Prostate gland (tissue), 2 donors: ENCODE measurements around the gene MGLL.

Experiments used
- POLR2A ChIP-seq: fragments of 450-650 bp; IDR thresholded peaks from one replicate; pipeline ENCODE4 v1.6.1; 2016; ENCODE audit warnings: antibody characterized with exemption, mild to moderate bottlenecking
- POLR2AphosphoS5 ChIP-seq: sonication (generic); formaldehyde crosslinking; IDR thresholded peaks from one replicate; pipeline ENCODE4 v1.6.1; 2017; ENCODE audit warnings: antibody characterized with exemption
- TF ChIP-seq, protein P1 (sequence below), 4 experiments: fragments of 200-600 bp in 2 of 4; fragments of 450-650 bp in 2 of 4; sonication (generic) in 2 of 4; IDR thresholded peaks; 1 replicate in 3 of 4; 2 replicates in 1 of 4; pipeline ENCODE4 v1.5.1; 2016 to 2019; ENCODE audit warnings: antibody characterized with exemption in 4 of 4, mild to moderate bottlenecking in 2 of 4, moderate library complexity in 2 of 4

- TF ChIP-seq, protein P1, sequence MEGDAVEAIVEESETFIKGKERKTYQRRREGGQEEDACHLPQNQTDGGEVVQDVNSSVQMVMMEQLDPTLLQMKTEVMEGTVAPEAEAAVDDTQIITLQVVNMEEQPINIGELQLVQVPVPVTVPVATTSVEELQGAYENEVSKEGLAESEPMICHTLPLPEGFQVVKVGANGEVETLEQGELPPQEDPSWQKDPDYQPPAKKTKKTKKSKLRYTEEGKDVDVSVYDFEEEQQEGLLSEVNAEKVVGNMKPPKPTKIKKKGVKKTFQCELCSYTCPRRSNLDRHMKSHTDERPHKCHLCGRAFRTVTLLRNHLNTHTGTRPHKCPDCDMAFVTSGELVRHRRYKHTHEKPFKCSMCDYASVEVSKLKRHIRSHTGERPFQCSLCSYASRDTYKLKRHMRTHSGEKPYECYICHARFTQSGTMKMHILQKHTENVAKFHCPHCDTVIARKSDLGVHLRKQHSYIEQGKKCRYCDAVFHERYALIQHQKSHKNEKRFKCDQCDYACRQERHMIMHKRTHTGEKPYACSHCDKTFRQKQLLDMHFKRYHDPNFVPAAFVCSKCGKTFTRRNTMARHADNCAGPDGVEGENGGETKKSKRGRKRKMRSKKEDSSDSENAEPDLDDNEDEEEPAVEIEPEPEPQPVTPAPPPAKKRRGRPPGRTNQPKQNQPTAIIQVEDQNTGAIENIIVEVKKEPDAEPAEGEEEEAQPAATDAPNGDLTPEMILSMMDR (IDR thresholded peaks at IDR 0.05): no peak
- TF ChIP-seq POLR2A: no peak
- no peak for TF ChIP-seq POLR2AphosphoS5
Observed at GRCh38 chr3:127720985-127721935, 101.1 kb downstream of the MGLL start.
